ENCODE data around the gene PRPF38A.

PRPF38A gene

GRCh38 chr1:52400131-52400530 is 4.3 kb upstream of the PRPF38A start:
- Histone ChIP-seq H3K9me3 (ENCODE audit: control insufficient read depth, low read length) (no peaks in the 10 kb centered on the region), H3K36me3 (ENCODE audit: control insufficient read depth, insufficient read depth, low read length) (peaks cover 60% of the 10 kb centered on the region), H3K4me1 (ENCODE audit: control insufficient read depth, insufficient read depth, low read length, poor library complexity, severe bottlenecking) (peaks cover 6% of the 10 kb centered on the region), H3K27ac (ENCODE audit: low read depth, low read length, severe bottlenecking) (no peak overlapping the region), H3K4me3 (ENCODE audit: extremely low read depth, insufficient read depth, low read length, poor library complexity, severe bottlenecking) (no peak overlapping the region)
- 90 to 100% methylated on average over 2 to 3 of the region's 6 CpGs for WGBS, 2 experiments (ENCODE audit: insufficient coverage in 2 of 2)

- no CpG with 5 or more reads among the region's 3 CpGs for WGBS, 2 experiments (ENCODE audit: insufficient coverage in 2 of 2)
- H3K36me3 ChIP-seq (ENCODE audit: control insufficient read depth, insufficient read depth, low read length) = peaks cover 48% of the 10 kb centered on the region
- peaks cover 12% of the 10 kb centered on the region for H3K4me1 ChIP-seq (ENCODE audit: control insufficient read depth, insufficient read depth, low read length, poor library complexity, severe bottlenecking)
- H3K27ac ChIP-seq (ENCODE audit: low read depth, low read length, severe bottlenecking) = no peak overlapping the region
- H3K9me3 ChIP-seq (ENCODE audit: control insufficient read depth, low read length) = no peaks in the 10 kb centered on the region
- H3K4me3 ChIP-seq (ENCODE audit: extremely low read depth, insufficient read depth, low read length, poor library complexity, severe bottlenecking) = peak overlapping the region; percentile 67
These were observed 1.6 kb upstream of the PRPF38A start for GRCh38 chr1:52402860-52403240.

GRCh38 chr1:52403566-52404115 is 761 bp upstream of the PRPF38A start:
- Histone ChIP-seq H3K4me1 (ENCODE audit: control insufficient read depth, insufficient read depth, low read length, poor library complexity, severe bottlenecking) (peaks cover 12% of the 10 kb centered on the region), H3K4me3 (ENCODE audit: extremely low read depth, insufficient read depth, low read length, poor library complexity, severe bottlenecking) (peak overlapping the region; percentile 67), H3K36me3 (ENCODE audit: control insufficient read depth, insufficient read depth, low read length) (peaks cover 54% of the 10 kb centered on the region), H3K27ac (ENCODE audit: low read depth, low read length, severe bottlenecking) (peak overlapping the region; percentile 85), H3K9me3 (ENCODE audit: control insufficient read depth, low read length) (no peaks in the 10 kb centered on the region)
- 0% methylated on average over 4 to 13 of the region's 16 CpGs for WGBS, 2 experiments (ENCODE audit: insufficient coverage in 2 of 2)

- no peaks in the 10 kb centered on the region for H3K9me3 ChIP-seq (ENCODE audit: control insufficient read depth, low read length)
- H3K4me1 ChIP-seq (ENCODE audit: control insufficient read depth, insufficient read depth, low read length, poor library complexity, severe bottlenecking) = peaks cover 12% of the 10 kb centered on the region
- WGBS, 2 experiments (ENCODE audit: insufficient coverage in 2 of 2) = 8 to 16% methylated on average over 6 of the region's 8 CpGs
- peak overlapping the region; percentile 67 for H3K4me3 ChIP-seq (ENCODE audit: extremely low read depth, insufficient read depth, low read length, poor library complexity, severe bottlenecking)
- peaks cover 56% of the 10 kb centered on the region for H3K36me3 ChIP-seq (ENCODE audit: control insufficient read depth, insufficient read depth, low read length)
- H3K27ac ChIP-seq (ENCODE audit: low read depth, low read length, severe bottlenecking) = peak overlapping the region; percentile 85
These were observed 555 bp downstream of the PRPF38A start for GRCh38 chr1:52404975-52405338.

- no peaks in the 10 kb centered on the region for H3K9me3 ChIP-seq (ENCODE audit: control insufficient read depth, low read length)
- H3K4me1 ChIP-seq (ENCODE audit: control insufficient read depth, insufficient read depth, low read length, poor library complexity, severe bottlenecking) = no peaks in the 10 kb centered on the region
- 94 to 97% methylated on average over 9 of the region's 10 CpGs for WGBS, 2 experiments (ENCODE audit: insufficient coverage in 2 of 2)
- no peak overlapping the region for H3K4me3 ChIP-seq (ENCODE audit: extremely low read depth, insufficient read depth, low read length, poor library complexity, severe bottlenecking)
- peaks cover 93% of the 10 kb centered on the region for H3K36me3 ChIP-seq (ENCODE audit: control insufficient read depth, insufficient read depth, low read length)
- H3K27ac ChIP-seq (ENCODE audit: low read depth, low read length, severe bottlenecking) = no peak overlapping the region
These were observed 9.1 kb downstream of the PRPF38A start for GRCh38 chr1:52413410-52413989.

GRCh38 chr1:52414942-52415341 is 10.5 kb downstream of the PRPF38A start:
- Histone ChIP-seq H3K9me3 (ENCODE audit: control insufficient read depth, low read length) (no peaks in the 10 kb centered on the region), H3K4me3 (ENCODE audit: extremely low read depth, insufficient read depth, low read length, poor library complexity, severe bottlenecking) (no peak overlapping the region), H3K4me1 (ENCODE audit: control insufficient read depth, insufficient read depth, low read length, poor library complexity, severe bottlenecking) (no peaks in the 10 kb centered on the region), H3K27ac (ENCODE audit: low read depth, low read length, severe bottlenecking) (no peak overlapping the region), H3K36me3 (ENCODE audit: control insufficient read depth, insufficient read depth, low read length) (peaks cover 89% of the 10 kb centered on the region)

GRCh38 chr1:52416811-52417210 is 12.4 kb downstream of the PRPF38A start:
- Histone ChIP-seq H3K4me3 (ENCODE audit: extremely low read depth, insufficient read depth, low read length, poor library complexity, severe bottlenecking) (no peak overlapping the region), H3K36me3 (ENCODE audit: control insufficient read depth, insufficient read depth, low read length) (peaks cover 82% of the 10 kb centered on the region), H3K9me3 (ENCODE audit: control insufficient read depth, low read length) (no peaks in the 10 kb centered on the region), H3K4me1 (ENCODE audit: control insufficient read depth, insufficient read depth, low read length, poor library complexity, severe bottlenecking) (no peaks in the 10 kb centered on the region), H3K27ac (ENCODE audit: low read depth, low read length, severe bottlenecking) (no peak overlapping the region)
- WGBS, 2 experiments (ENCODE audit: insufficient coverage in 2 of 2) = no CpG with 5 or more reads among the region's 2 CpGs

GRCh38 chr1:52420713-52421112 is 16.3 kb downstream of the PRPF38A start:
- H3K27ac ChIP-seq (ENCODE audit: low read depth, low read length, severe bottlenecking) = no peak overlapping the region

GRCh38 chr1:52423055-52423454 is 18.7 kb downstream of the PRPF38A start:
- Histone ChIP-seq H3K27ac (ENCODE audit: low read depth, low read length, severe bottlenecking) (no peak overlapping the region), H3K4me1 (ENCODE audit: control insufficient read depth, insufficient read depth, low read length, poor library complexity, severe bottlenecking) (peaks cover 28% of the 10 kb centered on the region), H3K4me3 (ENCODE audit: extremely low read depth, insufficient read depth, low read length, poor library complexity, severe bottlenecking) (no peak overlapping the region), H3K9me3 (ENCODE audit: control insufficient read depth, low read length) (no peaks in the 10 kb centered on the region), H3K36me3 (ENCODE audit: control insufficient read depth, insufficient read depth, low read length) (peaks cover 49% of the 10 kb centered on the region)
- WGBS, 2 experiments (ENCODE audit: insufficient coverage in 2 of 2) = no CpG with 5 or more reads among the region's 2 CpGs

More at GRCh38 chr1:52420713-52421112, 16.3 kb downstream of the PRPF38A start:
- H3K36me3 ChIP-seq (ENCODE audit: control insufficient read depth, insufficient read depth, low read length) = peaks cover 71% of the 10 kb centered on the region
- H3K4me1 ChIP-seq (ENCODE audit: control insufficient read depth, insufficient read depth, low read length, poor library complexity, severe bottlenecking) = peaks cover 20% of the 10 kb centered on the region
- WGBS, 2 experiments (ENCODE audit: insufficient coverage in 2 of 2) = no CpG with 5 or more reads among the region's 1 CpG
- no peaks in the 10 kb centered on the region for H3K9me3 ChIP-seq (ENCODE audit: control insufficient read depth, low read length)
- no peak overlapping the region for H3K4me3 ChIP-seq (ENCODE audit: extremely low read depth, insufficient read depth, low read length, poor library complexity, severe bottlenecking)

- H3K27ac ChIP-seq (ENCODE audit: low read depth, low read length, severe bottlenecking) = peak overlapping the region; percentile 70
- peaks cover 49% of the 10 kb centered on the region for H3K36me3 ChIP-seq (ENCODE audit: control insufficient read depth, insufficient read depth, low read length)
- no peak overlapping the region for H3K4me3 ChIP-seq (ENCODE audit: extremely low read depth, insufficient read depth, low read length, poor library complexity, severe bottlenecking)
- peaks cover 28% of the 10 kb centered on the region for H3K4me1 ChIP-seq (ENCODE audit: control insufficient read depth, insufficient read depth, low read length, poor library complexity, severe bottlenecking)
- H3K9me3 ChIP-seq (ENCODE audit: control insufficient read depth, low read length) = no peaks in the 10 kb centered on the region
- 93 to 97% methylated on average over 5 to 7 of the region's 9 CpGs for WGBS, 2 experiments (ENCODE audit: insufficient coverage in 2 of 2)
These were observed 19.4 kb downstream of the PRPF38A start for GRCh38 chr1:52423771-52424170.

GRCh38 chr1:52424231-52424636 is 19.8 kb downstream of the PRPF38A start:
- Histone ChIP-seq H3K9me3 (ENCODE audit: control insufficient read depth, low read length) (no peaks in the 10 kb centered on the region), H3K36me3 (ENCODE audit: control insufficient read depth, insufficient read depth, low read length) (peaks cover 49% of the 10 kb centered on the region), H3K27ac (ENCODE audit: low read depth, low read length, severe bottlenecking) (peak overlapping the region; percentile 70), H3K4me1 (ENCODE audit: control insufficient read depth, insufficient read depth, low read length, poor library complexity, severe bottlenecking) (peaks cover 28% of the 10 kb centered on the region), H3K4me3 (ENCODE audit: extremely low read depth, insufficient read depth, low read length, poor library complexity, severe bottlenecking) (no peak overlapping the region)
